HepG2 (cell line): ENCODE measurements around the gene SLCO4A1. TPM values are rescaled to one million over a fixed set of nuclear protein-coding genes. Genes with fewer than 3 reads are reported as not detected.
A peak's percentile ranks its signal among the peaks of the same experiment; 100 is the strongest.

Source experiments
- ADNP ChIP-seq: sonication (generic); formaldehyde crosslinking; IDR thresholded peaks from 2 replicates; pipeline ENCODE4 v1.4.0; 2020; ENCODE audit warnings: missing genetic modification reagents
- HOXA9 ChIP-seq: sonication (generic); formaldehyde crosslinking; IDR thresholded peaks from 2 replicates; pipeline ENCODE4 v1.8.1; 2022; ENCODE audit warnings: missing genetic modification reagents, mild to moderate bottlenecking, moderate library complexity, borderline replicate concordance
- NR2F1 ChIP-seq, 2 experiments: fragments of 450-650 bp in 1 of 2; formaldehyde crosslinking in 1 of 2; IDR thresholded peaks; 2 replicates each; pipeline versions ENCODE4 v1.5.0 to v1.6.1; 2016 to 2020; ENCODE audit warnings: mild to moderate bottlenecking in 1 of 2, missing compliant biosample characterization in 1 of 2, missing genetic modification reagents in 1 of 2, moderate library complexity in 1 of 2
- PAWR ChIP-seq: sonication (generic); formaldehyde crosslinking; IDR thresholded peaks from 2 replicates; pipeline ENCODE4 v1.4.0; 2020; ENCODE audit warnings: missing genetic modification reagents, mild to moderate bottlenecking, borderline replicate concordance
- RBM22 ChIP-seq: fragments of 200-400 bp; formaldehyde crosslinking; optimal IDR thresholded peaks from 2 replicates; pipeline ENCODE3; 2017; ENCODE audit warnings: mild to moderate bottlenecking, low read length, moderate library complexity
- SPEN ChIP-seq: sonication (generic); formaldehyde crosslinking; IDR thresholded peaks from 2 replicates; pipeline ENCODE4 v1.5.1; 2020; ENCODE audit warnings: low read depth, mild to moderate bottlenecking, missing genetic modification reagents
- TCF12 ChIP-seq, 2 experiments: fragments of 450-650 bp in 1 of 2; sonication (generic) in 1 of 2; formaldehyde crosslinking in 1 of 2; IDR thresholded peaks; 2 replicates each; pipeline versions ENCODE4 v1.6.1 to v1.8.0; 2017 to 2022; ENCODE audit warnings: antibody characterized with exemption in 1 of 2, mild to moderate bottlenecking in 1 of 2, missing genetic modification reagents in 1 of 2, moderate library complexity in 1 of 2
- ZNF572 ChIP-seq: sonication (generic); formaldehyde crosslinking; IDR thresholded peaks from 2 replicates; pipeline ENCODE4 v1.5.1; 2020; ENCODE audit warnings: mild to moderate bottlenecking, missing genetic modification reagents
- ZNF678 ChIP-seq: sonication (generic); formaldehyde crosslinking; IDR thresholded peaks from 2 replicates; pipeline ENCODE4 v1.4.0; 2020; ENCODE audit warnings: mild to moderate bottlenecking, missing genetic modification reagents
- ZNF7 ChIP-seq: IDR thresholded peaks from 2 replicates; pipeline ENCODE4 v1.6.1; 2016; ENCODE audit warnings: missing biosample characterization, missing genetic modification reagents
- ZNF766 ChIP-seq: sonication (generic); formaldehyde crosslinking; IDR thresholded peaks from 2 replicates; pipeline ENCODE4 v1.5.0; 2020; ENCODE audit warnings: missing genetic modification reagents, borderline replicate concordance
- polyA plus RNA-seq, 8 experiments: library from polyadenylated mRNA; depleted of rRNA in 3 of 8; stranded (reverse) in 7 of 8; unstranded in 1 of 8; fragments of >200 nt; fragmentation: Illumina TruSeq in 4 of 8; extraction: Trizol in 4 of 8; gene quantifications; 2 replicates each; pipeline versions ENCODE4 v1.2.1 to v1.2.3, GENCODE V29; 2011 to 2016; ENCODE audit warnings: low read depth in 4 of 8, missing spikeins in 1 of 8, mixed read lengths in 1 of 8; ENCODE audit not compliant: insufficient read depth in 1 of 8
- total RNA-seq, 5 experiments: library from RNA; depleted of rRNA; stranded (reverse); fragments of >200 nt; fragmentation: Illumina TruSeq; extraction: Trizol; gene quantifications; 2 replicates each; pipeline ENCODE4 v1.2.3, GENCODE V29; 2016; ENCODE audit warnings: low read depth in 1 of 5
- TF ChIP-seq, protein P1 (sequence below): IDR thresholded peaks from 2 replicates; pipeline ENCODE4 v1.6.1; 2016; ENCODE audit warnings: mild to moderate bottlenecking
- TF ChIP-seq, protein P2 (sequence below): sonication (generic); formaldehyde crosslinking; IDR thresholded peaks from 2 replicates; pipeline ENCODE4 v1.4.0; 2020; ENCODE audit warnings: missing genetic modification reagents; ENCODE audit errors: not compliant biosample characterization
- TF ChIP-seq, protein P3 (sequence below): sonication (generic); formaldehyde crosslinking; IDR thresholded peaks from 2 replicates; pipeline ENCODE4 v1.5.0; 2020; ENCODE audit warnings: mild to moderate bottlenecking, missing genetic modification reagents
- TF ChIP-seq, protein P4 (sequence below): sonication (generic); formaldehyde crosslinking; IDR thresholded peaks from 2 replicates; pipeline ENCODE4 v1.8.0; 2023; ENCODE audit warnings: mild to moderate bottlenecking, missing genetic modification reagents
- TF ChIP-seq, protein P5 (sequence below): sonication (generic); formaldehyde crosslinking; IDR thresholded peaks from 2 replicates; pipeline ENCODE4 v1.4.0; 2020; ENCODE audit warnings: mild to moderate bottlenecking, missing genetic modification reagents
- TF ChIP-seq, protein P6 (sequence below): sonication (generic); formaldehyde crosslinking; IDR thresholded peaks from 2 replicates; pipeline ENCODE4 v1.4.0; 2020; ENCODE audit warnings: low read depth, missing genetic modification reagents

The SLCO4A1 gene
- total and polyA plus RNA-seq, 2 of the 13 experiments (the other 11 are each of a cell fraction or from before 2014, with no cell fraction given), result 55.5 to 112 TPM

DNA sequence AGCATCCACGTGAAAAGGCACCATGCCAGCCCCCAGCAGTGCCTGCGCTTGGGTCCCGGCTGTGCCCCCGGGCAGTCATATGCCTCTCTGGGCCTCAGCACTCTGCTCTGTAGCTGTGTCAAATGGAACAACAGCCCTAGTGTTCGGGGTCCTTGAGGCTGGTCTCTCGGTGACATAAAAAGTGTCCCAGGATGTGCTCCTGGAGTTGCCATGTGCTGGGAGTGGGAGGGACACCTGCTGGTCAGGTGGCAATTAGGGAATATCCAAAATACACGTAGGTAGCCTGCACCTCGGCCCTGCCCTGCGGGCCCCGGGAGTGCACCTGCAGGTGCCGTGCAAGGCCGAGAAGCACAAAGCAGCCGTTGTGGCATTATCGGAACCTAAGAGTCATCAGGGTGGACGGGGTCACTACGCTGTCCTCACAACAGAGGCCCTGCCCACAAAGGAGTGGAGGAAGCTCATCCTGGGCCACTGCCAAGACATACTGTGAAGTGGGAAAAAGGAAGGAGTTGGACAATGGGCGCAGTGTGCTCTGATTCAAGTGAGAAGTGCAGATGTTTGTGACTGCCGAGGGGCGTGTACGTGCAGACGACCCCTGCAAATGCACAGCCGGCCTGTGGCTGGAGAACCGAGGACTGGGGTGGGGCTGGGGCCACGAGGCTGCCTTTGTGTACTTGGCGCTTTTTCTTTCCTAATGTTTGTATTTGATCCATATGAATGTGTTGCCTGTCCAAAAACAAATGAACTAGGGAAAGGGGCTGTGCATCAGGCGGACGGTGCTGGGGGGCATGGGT, 24.6 kb downstream of the SLCO4A1 start (continued):
- TF ChIP-seq SPEN (no peak; the same call in 1 of the 2 replicates), PAWR (CRISPR knock-in tag) (no peak; the same call in 1 of the 2 replicates), NR2F1 (CRISPR knock-in tag; IDR thresholded peaks at IDR 0.05) (peak in 1 of 2 experiments; percentile 82), ADNP (CRISPR knock-in tag) (no peak), ZNF7 (peak; percentile 31; the same call in 1 of the 2 replicates), TCF12 (IDR thresholded peaks at IDR 0.05) (no peak), TCF12 (CRISPR knock-in tag; IDR thresholded peaks at IDR 0.05) (peak; percentile 86; the same call in 1 of the 2 replicates), ZNF572 (CRISPR knock-in tag) (peak; percentile 73; the same call in 1 of the 2 replicates), ZNF678 (CRISPR knock-in tag) (peak; percentile 57; the same call in 1 of the 2 replicates), RBM22 (peak; percentile 86), HOXA9 (CRISPR knock-in tag) (peak; percentile 90), ZNF766 (no peak)
- TF ChIP-seq, protein P1, sequence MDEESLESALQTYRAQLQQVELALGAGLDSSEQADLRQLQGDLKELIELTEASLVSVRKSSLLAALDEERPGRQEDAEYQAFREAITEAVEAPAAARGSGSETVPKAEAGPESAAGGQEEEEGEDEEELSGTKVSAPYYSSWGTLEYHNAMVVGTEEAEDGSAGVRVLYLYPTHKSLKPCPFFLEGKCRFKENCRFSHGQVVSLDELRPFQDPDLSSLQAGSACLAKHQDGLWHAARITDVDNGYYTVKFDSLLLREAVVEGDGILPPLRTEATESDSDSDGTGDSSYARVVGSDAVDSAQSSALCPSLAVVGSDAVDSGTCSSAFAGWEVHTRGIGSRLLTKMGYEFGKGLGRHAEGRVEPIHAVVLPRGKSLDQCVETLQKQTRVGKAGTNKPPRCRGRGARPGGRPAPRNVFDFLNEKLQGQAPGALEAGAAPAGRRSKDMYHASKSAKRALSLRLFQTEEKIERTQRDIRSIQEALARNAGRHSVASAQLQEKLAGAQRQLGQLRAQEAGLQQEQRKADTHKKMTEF, result peak; percentile 99
- TF ChIP-seq, protein P2, sequence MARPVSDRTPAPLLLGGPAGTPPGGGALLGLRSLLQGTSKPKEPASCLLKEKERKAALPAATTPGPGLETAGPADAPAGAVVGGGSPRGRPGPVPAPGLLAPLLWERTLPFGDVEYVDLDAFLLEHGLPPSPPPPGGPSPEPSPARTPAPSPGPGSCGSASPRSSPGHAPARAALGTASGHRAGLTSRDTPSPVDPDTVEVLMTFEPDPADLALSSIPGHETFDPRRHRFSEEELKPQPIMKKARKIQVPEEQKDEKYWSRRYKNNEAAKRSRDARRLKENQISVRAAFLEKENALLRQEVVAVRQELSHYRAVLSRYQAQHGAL (CRISPR knock-in tag), result no peak
- TF ChIP-seq, protein P3, sequence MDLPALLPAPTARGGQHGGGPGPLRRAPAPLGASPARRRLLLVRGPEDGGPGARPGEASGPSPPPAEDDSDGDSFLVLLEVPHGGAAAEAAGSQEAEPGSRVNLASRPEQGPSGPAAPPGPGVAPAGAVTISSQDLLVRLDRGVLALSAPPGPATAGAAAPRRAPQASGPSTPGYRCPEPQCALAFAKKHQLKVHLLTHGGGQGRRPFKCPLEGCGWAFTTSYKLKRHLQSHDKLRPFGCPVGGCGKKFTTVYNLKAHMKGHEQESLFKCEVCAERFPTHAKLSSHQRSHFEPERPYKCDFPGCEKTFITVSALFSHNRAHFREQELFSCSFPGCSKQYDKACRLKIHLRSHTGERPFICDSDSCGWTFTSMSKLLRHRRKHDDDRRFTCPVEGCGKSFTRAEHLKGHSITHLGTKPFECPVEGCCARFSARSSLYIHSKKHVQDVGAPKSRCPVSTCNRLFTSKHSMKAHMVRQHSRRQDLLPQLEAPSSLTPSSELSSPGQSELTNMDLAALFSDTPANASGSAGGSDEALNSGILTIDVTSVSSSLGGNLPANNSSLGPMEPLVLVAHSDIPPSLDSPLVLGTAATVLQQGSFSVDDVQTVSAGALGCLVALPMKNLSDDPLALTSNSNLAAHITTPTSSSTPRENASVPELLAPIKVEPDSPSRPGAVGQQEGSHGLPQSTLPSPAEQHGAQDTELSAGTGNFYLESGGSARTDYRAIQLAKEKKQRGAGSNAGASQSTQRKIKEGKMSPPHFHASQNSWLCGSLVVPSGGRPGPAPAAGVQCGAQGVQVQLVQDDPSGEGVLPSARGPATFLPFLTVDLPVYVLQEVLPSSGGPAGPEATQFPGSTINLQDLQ, result peak; percentile 92; the same call in 1 of the 2 replicates
- TF ChIP-seq, protein P4, sequence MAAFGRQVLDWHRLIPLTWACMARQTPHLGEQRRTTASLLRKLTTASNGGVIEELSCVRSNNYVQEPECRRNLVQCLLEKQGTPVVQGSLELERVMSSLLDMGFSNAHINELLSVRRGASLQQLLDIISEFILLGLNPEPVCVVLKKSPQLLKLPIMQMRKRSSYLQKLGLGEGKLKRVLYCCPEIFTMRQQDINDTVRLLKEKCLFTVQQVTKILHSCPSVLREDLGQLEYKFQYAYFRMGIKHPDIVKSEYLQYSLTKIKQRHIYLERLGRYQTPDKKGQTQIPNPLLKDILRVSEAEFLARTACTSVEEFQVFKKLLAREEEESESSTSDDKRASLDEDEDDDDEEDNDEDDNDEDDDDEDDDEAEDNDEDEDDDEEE (CRISPR knock-in tag), result no peak; the same call in none of the 2 replicates
- TF ChIP-seq, protein P5, sequence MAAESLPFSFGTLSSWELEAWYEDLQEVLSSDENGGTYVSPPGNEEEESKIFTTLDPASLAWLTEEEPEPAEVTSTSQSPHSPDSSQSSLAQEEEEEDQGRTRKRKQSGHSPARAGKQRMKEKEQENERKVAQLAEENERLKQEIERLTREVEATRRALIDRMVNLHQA (CRISPR knock-in tag), result no peak
- TF ChIP-seq, protein P6, sequence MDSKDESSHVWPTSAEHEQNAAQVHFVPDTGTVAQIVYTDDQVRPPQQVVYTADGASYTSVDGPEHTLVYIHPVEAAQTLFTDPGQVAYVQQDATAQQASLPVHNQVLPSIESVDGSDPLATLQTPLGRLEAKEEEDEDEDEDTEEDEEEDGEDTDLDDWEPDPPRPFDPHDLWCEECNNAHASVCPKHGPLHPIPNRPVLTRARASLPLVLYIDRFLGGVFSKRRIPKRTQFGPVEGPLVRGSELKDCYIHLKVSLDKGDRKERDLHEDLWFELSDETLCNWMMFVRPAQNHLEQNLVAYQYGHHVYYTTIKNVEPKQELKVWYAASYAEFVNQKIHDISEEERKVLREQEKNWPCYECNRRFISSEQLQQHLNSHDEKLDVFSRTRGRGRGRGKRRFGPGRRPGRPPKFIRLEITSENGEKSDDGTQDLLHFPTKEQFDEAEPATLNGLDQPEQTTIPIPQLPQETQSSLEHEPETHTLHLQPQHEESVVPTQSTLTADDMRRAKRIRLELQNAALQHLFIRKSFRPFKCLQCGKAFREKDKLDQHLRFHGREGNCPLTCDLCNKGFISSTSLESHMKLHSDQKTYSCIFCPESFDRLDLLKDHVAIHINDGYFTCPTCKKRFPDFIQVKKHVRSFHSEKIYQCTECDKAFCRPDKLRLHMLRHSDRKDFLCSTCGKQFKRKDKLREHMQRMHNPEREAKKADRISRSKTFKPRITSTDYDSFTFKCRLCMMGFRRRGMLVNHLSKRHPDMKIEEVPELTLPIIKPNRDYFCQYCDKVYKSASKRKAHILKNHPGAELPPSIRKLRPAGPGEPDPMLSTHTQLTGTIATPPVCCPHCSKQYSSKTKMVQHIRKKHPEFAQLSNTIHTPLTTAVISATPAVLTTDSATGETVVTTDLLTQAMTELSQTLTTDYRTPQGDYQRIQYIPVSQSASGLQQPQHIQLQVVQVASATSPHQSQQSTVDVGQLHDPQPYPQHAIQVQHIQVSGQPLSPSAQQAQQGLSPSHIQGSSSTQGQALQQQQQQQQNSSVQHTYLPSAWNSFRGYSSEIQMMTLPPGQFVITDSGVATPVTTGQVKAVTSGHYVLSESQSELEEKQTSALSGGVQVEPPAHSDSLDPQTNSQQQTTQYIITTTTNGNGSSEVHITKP (CRISPR knock-in tag), result no peak
